ENCODE results near the gene SYTL2.
"Not testable (repeated sequence)": the region's sequence is repeated elsewhere in the genome, so short reads cannot be mapped to it uniquely, and the experiment has no call there.

SYTL2 gene, protein sequence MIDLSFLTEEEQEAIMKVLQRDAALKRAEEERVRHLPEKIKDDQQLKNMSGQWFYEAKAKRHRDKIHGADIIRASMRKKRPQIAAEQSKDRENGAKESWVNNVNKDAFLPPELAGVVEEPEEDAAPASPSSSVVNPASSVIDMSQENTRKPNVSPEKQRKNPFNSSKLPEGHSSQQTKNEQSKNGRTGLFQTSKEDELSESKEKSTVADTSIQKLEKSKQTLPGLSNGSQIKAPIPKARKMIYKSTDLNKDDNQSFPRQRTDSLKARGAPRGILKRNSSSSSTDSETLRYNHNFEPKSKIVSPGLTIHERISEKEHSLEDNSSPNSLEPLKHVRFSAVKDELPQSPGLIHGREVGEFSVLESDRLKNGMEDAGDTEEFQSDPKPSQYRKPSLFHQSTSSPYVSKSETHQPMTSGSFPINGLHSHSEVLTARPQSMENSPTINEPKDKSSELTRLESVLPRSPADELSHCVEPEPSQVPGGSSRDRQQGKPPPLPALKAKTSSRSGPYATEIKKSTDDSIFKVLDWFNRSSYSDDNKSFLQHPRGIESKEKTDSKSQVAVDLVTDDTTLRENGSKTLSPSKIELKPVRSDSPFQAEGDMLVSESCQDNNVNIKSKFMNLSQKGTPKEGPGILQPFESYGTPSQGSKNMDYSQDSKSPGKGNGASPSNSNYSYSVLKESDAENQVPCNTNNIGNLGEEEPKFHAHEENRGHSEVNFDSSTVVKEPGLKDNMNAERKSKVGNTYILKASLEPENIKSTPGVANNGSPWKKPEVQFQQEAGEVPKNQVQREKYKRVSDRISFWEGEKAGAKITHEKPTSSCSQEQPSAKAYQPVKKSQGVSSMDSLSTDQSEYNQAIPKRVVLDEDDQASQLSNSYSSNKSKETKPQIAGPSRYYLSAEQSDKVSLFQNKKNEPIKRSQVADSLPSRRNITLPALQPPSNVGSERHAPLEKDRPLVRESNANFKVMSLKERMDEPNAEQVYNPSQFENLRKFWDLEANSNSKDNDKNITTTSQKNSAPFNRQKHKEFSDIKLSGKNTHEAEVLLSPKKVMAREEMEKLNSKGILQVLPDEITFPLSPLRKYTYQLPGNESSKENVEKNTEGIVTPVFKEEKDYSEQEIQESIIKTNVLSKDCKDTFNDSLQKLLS (N-terminal part only)

DNA sequence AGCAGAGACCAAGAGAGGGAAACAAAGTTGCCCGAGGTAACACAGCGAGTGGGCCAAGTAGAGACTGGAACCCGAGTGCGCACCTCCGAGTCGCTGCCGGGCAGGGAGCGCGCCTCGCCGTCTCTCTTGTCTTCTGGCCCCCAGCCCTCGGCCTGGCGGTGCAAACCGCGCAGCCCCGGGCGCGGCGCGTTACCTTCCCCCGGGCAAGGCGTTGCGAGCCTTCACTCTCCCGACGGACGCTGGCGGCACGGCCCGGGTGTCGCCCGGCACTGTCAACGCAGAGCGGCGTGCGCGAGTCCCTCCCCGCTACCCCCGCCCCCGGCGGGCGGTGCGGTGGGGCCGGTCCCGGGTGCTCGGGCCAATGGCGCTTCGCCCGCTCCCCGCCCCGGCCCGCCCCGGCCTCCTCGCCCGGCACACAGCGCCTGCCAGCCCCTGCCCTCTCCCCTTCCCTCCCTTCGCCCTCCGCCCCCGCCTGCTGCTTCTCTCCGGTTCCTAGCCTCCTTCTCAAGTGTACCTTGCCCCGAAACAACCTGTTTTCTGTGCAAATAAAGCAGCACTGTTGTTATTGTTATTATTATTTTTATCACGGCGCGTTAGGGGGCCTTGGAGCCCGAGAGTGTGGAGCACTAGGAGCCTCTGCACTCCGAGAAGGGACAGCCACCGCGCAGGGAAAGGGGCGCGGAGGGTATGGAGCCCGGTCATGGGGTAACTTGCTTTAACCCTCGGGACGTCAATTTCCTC lies at the start of gene SYTL2:
TSS of gene SYTL2 (minus strand) at position 271 of the 741 bp plus-strand sequence. CDS start 53,416 bp downstream, outside the sequence.
- DNase-seq (ENCODE audit: insufficient read length, low spot score) (peak; percentile 72), FAIRE-seq (peak; percentile 86)

DNA sequence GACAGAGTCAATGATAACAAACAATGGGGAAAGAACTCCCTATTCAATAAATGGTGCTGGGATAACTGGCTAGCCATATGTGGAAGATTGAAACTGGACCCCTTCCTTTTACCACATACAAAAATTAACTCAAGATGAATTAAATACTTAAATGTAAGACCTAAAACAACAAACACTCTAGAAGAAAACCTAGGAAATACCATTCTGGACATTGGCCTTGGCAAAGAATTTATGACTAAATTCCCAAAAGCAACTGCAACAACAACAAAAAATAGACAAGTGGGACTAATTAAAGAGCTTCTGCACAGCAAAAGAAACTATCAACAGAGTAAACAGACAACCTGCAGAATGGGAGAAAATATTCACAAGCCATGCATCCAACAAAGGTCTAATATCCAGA lies 48.6 kb upstream of the SYTL2 start:
- DNase-seq (ENCODE audit: insufficient read length, low spot score); FAIRE-seq: not testable (repeated sequence)

DNA sequence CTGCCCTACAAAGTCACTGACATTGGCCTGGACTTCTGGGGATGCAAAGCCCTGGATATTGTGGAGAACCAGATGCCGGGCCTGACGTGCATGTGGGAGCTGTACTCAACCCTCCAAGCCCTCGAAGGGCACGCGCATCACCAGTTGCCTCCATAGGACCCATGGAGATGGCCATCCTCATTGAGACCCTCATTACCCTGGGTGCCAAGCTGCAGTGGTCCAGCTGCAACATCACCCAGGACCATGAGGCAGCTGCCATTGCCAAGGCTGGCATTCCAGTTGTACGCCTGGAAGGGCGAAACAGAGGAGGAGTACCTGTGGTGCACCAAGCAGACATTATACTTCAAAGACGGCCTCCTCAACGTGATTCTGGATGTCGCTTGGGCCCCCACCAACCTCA lies 46.2 kb upstream of the SYTL2 start:
- FAIRE-seq = peak; percentile 85
- DNase-seq (ENCODE audit: insufficient read length, low spot score) = no peak

DNA sequence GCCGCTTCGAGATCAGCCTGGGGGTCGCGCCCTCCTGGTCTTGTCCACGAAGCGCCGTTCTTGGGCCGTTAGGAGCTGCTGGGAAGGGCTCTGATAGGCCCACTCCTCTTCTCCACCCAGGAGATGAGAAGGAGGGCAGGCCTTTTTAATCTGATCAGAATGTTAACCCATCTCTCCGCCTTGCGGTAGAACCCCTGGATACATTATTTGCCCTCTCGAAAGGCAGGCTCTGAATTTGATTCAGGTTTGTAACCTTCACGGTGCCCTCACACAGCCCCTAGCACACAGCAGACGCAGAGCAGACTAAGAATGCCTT lies 44.4 kb upstream of the SYTL2 start, which contains the start of gene CCDC83:
TSS of gene CCDC83 (plus strand) at position 43 of the 316 bp plus-strand sequence. CDS start 9,741 bp downstream, outside the sequence.
- FAIRE-seq (no peak), DNase-seq (ENCODE audit: insufficient read length, low spot score) (no peak)

DNA sequence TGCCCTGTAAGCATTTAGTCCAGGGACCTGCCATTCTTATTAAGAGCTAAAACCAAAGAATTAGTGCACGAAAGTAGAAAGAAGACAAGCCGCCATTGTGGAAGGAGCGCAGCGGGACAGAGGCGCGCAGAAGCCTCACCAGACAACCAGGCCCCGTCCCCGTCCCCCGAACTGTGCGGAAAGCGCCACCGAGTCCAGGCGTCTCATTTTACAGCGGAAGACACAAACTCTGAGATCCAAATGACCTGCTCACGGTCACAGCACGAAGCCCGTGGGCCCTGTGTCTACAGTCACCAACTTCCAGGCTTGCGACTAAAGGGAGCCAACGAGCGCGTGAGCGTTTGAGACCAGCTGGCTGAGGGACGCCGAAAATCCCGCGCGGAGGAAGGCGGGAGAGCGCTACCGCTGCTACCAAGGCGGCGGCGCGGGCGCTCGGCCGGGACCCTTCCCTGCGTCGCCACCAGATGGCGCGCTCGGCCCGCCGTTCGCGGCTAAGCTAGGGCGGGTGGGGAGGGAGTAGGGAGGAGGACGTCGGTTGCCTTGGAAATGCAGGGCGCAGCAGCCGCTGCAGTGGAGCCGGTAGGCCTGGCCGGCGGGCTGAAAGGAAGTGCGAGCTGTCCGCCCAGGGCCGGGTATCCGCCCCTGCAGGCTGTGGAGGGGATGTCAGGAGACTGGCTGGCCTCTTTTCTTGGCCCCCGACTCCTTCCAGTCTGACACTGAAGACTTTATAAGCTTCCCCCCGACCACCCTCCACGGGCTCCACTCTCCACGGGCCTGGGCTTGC lies 43.8 kb upstream of the SYTL2 start:
- DNase-seq (ENCODE audit: insufficient read length, low spot score) (peak; percentile 97), FAIRE-seq (peak; percentile 97)

DNA sequence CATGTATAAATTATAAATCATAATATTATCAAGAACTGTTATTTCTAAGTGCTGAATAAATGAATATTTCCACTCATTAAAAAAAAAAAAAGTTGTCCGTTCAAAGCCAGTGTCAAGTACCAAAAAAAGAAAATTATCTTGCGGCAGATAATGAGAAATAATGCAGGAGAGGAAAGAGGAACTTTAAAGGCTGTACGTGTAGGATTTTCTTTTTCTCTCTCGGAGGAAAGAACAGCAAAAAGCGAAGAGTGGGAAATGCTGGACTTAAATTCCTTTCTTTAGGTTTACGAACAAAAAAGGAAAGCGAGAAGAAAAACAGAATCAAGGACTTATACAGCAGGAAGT lies 43.2 kb upstream of the SYTL2 start:
- FAIRE-seq (no peak), DNase-seq (ENCODE audit: insufficient read length, low spot score) (no peak)

DNA sequence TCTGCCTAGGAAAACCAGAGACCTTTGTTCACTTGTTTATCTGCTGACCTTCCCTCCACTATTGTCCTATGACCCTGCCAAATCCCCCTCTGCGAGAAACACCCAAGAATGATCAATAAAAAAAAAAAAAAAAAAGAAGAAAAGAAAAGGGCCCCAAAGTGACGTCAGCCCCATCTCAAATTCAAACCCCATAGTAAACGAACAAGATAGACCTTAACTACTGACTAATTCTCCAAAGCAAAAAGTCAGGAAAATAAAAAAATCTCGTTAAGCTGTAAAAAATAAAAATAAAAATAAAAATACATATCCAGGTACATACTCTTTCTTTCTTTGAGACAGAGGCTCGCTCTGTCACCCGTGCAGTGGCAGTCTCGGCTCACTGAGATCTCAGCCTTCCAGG lies 42.6 kb upstream of the SYTL2 start:
- not testable (repeated sequence) for FAIRE-seq; DNase-seq (ENCODE audit: insufficient read length, low spot score)

DNA sequence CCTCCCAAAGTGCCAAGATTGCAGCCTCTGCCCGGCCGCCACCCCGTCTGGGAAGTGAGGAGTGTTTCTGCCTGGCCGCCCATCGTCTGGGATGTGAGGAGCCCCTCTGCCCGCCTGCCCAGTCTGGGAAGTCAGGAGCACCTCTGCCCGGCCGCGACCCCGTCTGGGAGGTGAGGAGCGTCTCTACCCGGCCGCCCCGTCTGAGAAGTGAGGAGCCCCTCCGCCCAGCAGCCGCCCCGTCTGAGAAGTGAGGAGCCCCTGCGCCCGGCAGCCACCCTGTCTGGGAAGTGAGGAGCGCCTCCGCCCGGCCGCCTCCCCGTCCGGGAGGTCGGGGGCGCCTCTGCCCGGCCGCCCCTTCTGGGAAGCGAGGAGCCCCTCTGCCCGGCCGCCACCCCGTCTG lies 41.8 kb upstream of the SYTL2 start:
- FAIRE-seq; DNase-seq (ENCODE audit: insufficient read length, low spot score): not testable (repeated sequence)

DNA sequence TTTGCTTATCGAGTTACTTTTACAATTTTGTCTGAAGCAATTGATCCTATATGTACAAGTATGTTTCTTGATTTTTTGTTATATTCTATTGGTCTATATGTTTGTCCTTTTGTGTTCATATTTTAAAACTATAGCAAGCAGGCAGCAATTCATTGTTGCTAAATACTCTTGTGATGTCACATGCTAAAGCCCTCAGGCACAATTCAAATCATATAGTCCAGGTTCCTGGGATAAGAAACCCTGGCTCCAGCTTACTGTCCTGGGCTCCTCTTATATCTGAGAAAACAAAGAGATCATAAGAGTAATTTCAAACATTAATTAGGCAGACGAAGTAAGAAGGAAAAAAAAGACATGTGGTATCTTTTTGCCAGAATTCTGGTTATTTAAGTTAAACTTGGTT lies 37.6 kb upstream of the SYTL2 start:
- no peak for FAIRE-seq

DNA sequence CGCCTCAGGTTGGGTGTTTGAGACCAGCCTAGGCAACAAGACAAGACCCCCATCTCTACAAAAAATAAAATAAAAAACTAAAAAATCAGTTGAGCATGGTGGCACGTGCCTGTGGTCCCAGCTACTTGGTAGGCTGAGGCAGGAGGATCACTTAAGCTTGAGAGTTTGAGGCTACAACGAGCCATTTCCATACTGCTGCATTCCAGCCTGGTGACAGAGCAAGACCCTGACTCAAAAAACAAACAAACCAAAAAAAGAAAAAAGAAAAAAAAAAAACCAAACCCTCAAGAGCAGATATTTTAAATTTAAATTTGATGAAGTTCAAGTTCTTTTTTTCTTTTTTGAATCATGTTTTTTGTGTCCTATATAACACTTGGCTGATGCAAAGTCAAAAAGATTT lies 37.1 kb upstream of the SYTL2 start:
- DNase-seq (ENCODE audit: insufficient read length, low spot score) = no peak
- no peak for FAIRE-seq

More for the DNA sequence above, 37.6 kb upstream of the SYTL2 start:
- no peak for DNase-seq (ENCODE audit: insufficient read length, low spot score)

DNA sequence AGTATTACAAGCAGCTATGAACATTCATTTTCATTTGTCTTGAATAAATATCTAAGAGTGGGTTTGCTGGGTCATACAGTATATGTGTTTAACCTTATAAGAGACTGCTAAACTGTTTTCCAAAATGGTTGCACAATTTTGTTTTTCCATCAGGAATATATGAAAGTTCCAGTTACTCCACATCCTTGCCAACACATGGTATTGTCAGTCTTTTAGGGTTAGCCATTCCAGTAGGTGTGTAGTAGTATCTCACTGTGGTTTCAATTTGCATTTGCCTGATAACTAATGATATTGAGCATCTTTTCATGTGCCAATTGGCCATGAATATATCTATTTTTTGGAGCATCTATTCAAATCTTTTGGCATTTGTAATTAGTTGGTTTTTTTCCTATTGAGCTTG lies 36.5 kb upstream of the SYTL2 start:
- FAIRE-seq (no peak), DNase-seq (ENCODE audit: insufficient read length, low spot score) (no peak)

DNA sequence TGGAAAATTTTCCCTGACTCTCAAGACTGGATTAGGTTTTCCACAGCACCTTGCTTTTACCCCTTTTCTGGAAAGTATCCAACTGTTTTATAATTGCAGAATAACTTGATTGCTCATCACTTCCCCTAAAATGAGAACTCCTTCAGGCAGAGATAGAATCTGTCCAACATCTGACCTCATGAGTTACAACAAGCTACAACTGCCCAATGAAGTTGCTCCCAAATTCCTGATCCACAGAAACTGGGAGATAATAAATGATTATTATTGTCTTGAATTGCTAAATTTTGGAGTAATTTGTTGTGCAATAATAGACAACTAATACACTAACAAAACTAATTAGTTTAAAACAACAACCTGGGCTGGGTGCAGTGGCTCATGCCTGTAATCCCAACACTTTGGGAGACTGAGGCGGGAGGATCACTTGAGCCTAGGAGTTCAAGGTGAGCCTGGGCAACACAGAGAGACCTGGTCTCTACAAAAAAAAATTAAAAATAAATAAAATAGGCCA lies 34.2 kb upstream of the SYTL2 start:
- DNase-seq (ENCODE audit: insufficient read length, low spot score) (no peak), FAIRE-seq (no peak)

DNA sequence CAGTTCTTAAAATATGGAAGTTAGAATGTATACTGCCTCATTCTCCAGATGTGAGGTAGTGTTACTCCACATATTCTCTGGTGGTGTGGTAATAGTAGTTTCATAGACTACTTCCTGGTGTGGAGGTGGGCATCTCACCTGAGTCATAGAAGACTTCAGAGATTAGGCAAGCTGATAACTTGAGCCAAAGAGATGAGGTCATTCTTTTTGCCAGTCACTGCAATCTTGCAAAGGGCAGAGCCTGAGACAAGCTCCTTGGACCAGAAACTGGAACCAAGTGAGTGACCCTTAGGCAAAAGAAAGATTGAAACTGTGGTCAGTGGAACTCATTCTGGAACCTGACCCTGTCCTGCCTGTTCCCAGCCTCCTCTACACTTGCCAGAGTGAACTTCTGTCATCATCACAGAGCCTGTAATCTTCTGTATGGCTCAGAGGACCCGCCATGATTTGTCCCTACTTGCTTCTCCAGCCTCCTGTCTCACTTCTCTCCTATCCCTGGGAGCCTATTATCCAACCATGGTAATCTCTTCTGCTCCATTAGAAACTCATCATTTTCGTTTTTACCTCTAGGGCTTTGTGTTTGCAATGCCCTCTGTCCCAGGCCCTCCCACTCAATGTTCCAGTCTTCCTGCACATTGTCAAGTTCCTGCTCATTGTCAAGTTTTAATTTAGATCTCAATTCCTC lies 33.6 kb upstream of the SYTL2 start:
- no peak for DNase-seq (ENCODE audit: insufficient read length, low spot score)

DNA sequence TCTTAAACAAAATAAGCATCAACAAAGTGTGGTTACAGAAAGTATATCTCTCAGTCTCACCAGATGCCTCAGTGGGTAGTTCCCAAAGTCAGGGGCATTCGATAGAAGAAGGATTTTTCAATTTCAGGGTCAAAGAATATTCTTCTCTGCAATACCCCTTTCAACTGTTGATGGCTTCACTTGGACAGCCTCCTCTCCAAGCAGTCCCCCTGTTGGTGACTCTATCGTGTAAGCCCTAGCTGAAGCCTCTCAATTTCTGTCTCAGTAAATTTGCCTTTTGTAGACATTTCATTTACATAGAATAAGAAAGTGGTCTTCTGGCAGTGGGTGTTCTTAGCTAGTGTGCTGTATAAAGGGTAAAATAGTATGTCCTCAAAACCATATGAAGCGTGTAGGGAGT lies 33.0 kb upstream of the SYTL2 start:
- DNase-seq (ENCODE audit: insufficient read length, low spot score) (no peak), FAIRE-seq (no peak)

More for the DNA sequence above, 33.6 kb upstream of the SYTL2 start:
- FAIRE-seq = peak; percentile 82

DNA sequence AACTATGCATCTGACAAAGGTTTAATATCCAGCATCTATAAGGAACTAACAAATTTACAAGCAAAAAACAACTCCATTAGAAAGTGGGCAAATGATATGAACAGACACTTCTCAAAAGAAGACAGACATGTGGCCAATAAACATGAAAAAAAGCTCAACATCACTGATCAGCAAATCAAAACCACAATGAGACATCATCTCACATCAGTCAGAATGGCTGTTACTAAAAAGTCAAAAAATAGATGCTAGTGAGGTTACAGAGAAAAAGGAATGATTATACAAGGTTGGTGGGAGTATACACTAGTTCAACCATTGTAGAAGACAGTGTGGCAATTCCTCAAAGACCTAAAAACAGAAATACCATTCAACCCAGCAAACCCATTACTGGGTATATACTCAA lies 30.0 kb upstream of the SYTL2 start:
- not testable (repeated sequence) for DNase-seq (ENCODE audit: insufficient read length, low spot score); FAIRE-seq

DNA sequence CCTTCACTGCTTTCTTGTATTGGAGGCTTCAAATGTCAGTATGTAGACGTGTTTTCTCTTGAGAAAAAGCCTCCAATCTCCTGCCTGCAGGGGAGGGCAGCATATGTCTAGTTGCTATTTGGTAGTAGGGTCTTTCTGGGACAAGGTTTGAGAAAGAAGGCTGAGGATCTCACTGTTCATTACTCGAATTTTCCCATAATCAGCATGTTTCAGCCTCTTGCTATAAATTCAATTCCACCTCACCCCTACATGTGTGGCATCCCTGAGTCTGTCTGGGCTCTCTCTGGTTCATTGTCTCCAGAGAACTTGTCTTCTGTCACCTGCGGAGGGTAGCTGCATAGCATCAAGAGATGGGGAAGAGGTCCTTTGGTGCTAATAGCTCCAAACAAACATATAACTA lies 24.8 kb upstream of the SYTL2 start:
- FAIRE-seq (no peak), DNase-seq (ENCODE audit: insufficient read length, low spot score) (no peak)

DNA sequence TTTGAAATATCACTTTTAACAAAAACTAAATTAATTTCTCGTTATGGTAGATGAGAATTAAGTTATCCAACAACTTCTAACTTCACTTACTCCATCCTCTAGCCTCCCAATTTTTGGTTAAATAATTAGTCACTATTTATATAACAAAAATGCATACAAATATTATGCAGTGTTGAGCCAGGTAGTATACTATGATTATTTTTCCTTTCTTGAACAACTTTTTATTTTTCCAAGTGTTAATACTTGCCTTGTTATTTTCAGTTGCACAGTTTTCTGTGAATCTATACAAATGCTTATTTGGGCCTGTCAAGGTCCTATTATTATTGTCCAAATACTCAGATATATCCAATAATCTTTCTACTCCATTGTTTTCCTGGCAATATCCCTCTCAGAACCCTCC lies 24.3 kb upstream of the SYTL2 start:
- DNase-seq (ENCODE audit: insufficient read length, low spot score) = no peak
- no peak for FAIRE-seq

DNA sequence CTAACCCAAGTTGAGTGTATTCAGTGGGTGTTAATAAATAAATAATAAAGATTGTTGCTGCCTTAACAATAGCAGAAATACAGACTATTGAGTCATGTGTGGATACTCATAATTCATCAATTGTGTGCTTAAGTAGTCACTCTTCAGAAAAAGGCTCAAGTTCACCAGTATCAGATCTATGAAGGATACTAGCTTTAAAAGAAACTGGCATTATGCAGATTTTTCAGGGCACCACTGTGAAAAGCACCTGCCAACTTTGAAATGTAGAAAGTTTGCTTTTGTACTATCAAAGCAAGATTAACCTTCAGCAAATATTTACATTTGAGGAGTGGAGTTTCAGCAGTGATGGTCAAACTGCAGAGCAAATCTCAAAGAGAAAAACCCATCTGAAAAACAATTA lies 20.1 kb upstream of the SYTL2 start:
- no peak for FAIRE-seq
- no peak for DNase-seq (ENCODE audit: insufficient read length, low spot score)

DNA sequence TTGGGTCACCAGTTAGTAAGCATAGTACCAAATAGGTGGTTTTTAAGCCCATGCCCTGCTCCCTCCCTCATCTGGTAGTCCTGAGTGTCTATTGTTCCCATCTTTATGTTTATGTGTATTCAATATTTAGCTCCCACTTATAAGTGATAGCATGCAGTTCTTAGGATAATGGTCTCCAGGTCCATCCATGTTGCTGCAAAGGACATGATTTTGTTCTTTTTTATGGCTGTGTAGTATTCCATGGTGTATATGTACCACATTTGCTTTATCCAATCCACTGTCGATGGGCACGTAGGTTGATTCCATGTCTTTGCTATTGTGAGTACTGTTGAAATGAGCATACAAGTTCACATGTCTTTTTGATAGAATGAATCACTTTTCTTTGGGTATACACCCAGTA lies 18.2 kb upstream of the SYTL2 start:
- FAIRE-seq (no peak), DNase-seq (ENCODE audit: insufficient read length, low spot score) (no peak)

Measured in HTR-8/SVneo (cell line).